NT2/D1 (cell line): Measurements from ENCODE around the gene PLEKHA7.

Source experiments
- DNase-seq: peaks from one replicate; pipeline ENCODE4 v3.0.0-alpha.2; 2011; ENCODE audit warnings: low read depth, low spot score
- H3K27me3 ChIP-seq: 2 replicates; pipeline ENCODE4 v1.6.0; 2011; ENCODE audit warnings: mild to moderate bottlenecking; ENCODE audit not compliant: insufficient read length, insufficient read depth
- H3K36me3 ChIP-seq: 2 replicates; pipeline ENCODE4 v1.6.1; 2011; ENCODE audit warnings: mild to moderate bottlenecking, low read length, mixed read lengths; ENCODE audit not compliant: insufficient read depth, insufficient read length
- H3K4me1 ChIP-seq: 2 replicates; pipeline ENCODE4 v1.5.1; 2011; ENCODE audit not compliant: insufficient read depth, insufficient read length
- H3K4me3 ChIP-seq: 2 replicates; pipeline ENCODE4 v1.5.1; 2011; ENCODE audit warnings: low read depth; ENCODE audit not compliant: insufficient read length
- H3K9ac ChIP-seq: 2 replicates; pipeline ENCODE4 v1.6.0; 2011; ENCODE audit warnings: low read depth; ENCODE audit not compliant: insufficient read length
- H3K9me3 ChIP-seq: 2 replicates; pipeline ENCODE4 v1.5.1; 2011; ENCODE audit warnings: mild to moderate bottlenecking, low read length; ENCODE audit not compliant: insufficient read depth
- SUZ12 ChIP-seq: IDR thresholded peaks from 2 replicates; pipeline ENCODE4 v1.6.1; 2011; ENCODE audit not compliant: insufficient read length, insufficient read depth; ENCODE audit errors: extremely low read depth
- YY1 ChIP-seq: IDR thresholded peaks from 2 replicates; pipeline ENCODE4 v1.6.1; 2011; ENCODE audit not compliant: insufficient read length, insufficient read depth
- ZNF274 ChIP-seq: IDR thresholded peaks from 2 replicates; pipeline ENCODE4 v1.6.1; 2011; ENCODE audit warnings: mild to moderate bottlenecking, low read depth, low read length

Gene PLEKHA7

DNA sequence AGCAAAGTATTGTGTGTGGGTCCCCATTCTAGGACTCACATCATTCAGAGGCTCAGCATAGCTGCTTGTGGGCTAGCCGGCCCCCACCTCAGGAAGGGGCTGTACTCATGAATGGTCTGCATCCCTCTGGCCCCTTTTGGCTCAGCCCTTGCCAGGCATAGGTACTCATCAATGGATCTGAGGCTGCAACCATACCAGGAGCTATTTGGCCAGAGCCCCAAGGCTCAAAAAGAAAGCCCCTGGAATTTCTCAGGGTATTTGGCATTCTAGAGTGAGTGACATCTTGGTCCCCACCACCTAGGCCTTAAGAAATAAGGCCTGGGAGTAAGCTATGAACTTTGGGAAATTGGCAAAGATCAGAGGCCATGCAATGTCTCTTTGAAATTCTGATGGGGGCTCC is 38.3 kb downstream of the PLEKHA7 start:
- TF ChIP-seq YY1 (no peak), SUZ12 (no peak), ZNF274 (no peak)
- H3K4me1 ChIP-seq, result peaks cover 5% of the 10 kb centered on the region
- no peaks in the 10 kb centered on the region for H3K9me3 ChIP-seq
- H3K27me3 ChIP-seq, result no peaks in the 10 kb centered on the region
- no peak overlapping the region for H3K9ac ChIP-seq
- DNase-seq, result no peak
- no peak overlapping the region for H3K4me3 ChIP-seq
- no peaks in the 10 kb centered on the region for H3K36me3 ChIP-seq

DNA sequence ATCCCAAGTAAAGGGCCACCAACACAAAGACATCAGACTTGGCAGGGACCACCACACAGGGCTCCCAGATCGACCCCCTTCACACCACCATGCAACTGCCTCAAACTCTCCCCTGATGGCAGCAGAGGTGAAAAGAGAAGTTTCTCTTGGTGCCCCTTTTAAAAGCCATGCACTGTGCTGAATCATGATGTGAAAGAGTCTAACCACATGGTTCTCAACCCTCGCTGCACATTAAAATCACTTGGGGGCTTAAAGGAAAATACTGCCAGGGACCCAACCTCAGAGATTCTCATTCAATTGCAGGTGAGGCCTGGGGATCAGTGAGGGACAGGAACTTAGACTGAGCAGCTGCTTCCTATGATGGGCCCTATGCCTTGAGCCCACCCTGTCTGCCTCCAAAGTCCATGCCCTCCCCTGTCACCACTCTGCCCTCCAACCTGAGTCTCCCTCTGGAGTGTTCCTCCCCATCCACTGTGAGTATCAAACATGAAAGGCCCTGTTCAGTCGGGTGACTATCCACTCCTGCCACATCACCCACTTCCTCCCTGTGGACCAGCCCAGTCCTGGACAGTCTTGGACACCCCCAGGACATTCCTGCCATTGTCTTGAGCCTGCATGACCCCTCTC is 40.8 kb downstream of the PLEKHA7 start:
- no peak for TF ChIP-seq ZNF274
- no peak for TF ChIP-seq SUZ12
- TF ChIP-seq YY1, result no peak
- peaks cover 3% of the 10 kb centered on the region for H3K4me1 ChIP-seq
- DNase-seq, result no peak
- H3K36me3 ChIP-seq, result no peaks in the 10 kb centered on the region
- no peaks in the 10 kb centered on the region for H3K9me3 ChIP-seq
- no peak overlapping the region for H3K9ac ChIP-seq
- H3K4me3 ChIP-seq, result no peak overlapping the region
- no peaks in the 10 kb centered on the region for H3K27me3 ChIP-seq

DNA sequence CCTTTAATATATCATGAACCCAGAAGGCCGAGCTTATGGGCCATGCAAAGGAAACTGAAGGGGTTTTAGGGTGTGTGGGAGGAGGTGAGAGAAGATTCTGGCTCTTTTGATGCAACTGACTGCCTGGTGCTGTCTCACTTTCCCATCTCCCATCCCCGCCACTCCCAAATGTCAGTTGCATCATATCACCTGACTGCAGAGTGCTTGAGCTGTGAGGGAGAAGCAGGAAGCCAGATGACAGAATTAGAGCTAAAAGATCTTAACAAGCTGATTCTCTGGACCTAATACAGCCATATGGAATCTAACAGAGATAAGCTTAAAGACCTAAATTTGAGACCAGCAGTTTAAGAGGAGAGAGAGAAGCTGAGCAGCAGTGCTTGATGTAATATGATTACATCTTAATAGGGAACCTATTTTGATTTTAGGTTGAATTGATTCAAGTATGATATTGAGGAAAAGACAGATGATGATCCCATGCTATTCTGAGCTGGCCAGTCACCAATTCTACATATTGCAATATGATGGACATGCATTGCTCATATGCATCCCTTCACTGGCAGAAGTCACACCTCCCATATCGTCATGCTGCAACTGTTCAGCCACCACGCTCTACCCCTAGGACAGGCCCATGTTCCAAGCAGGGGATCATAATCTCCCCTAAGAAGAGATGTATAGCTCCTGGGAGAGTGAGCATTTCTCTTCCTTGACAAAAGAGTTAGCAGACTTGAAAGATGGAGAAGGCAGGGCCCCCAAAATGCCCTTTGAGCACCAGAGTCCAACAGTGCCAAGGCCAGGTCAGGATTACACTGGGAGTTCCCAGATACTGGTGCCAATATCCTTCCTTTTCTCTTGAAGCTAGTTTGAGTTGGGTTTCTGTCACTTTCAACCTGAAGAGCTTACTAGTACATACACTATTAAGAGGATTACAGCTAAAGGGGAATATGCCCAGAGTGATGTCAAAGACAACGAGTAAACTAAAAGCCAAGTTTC is 44.9 kb downstream of the PLEKHA7 start:
- no peaks in the 10 kb centered on the region for H3K36me3 ChIP-seq
- TF ChIP-seq ZNF274, result no peak
- no peak for TF ChIP-seq YY1
- no peak for TF ChIP-seq SUZ12
- H3K9me3 ChIP-seq, result no peaks in the 10 kb centered on the region
- no peaks in the 10 kb centered on the region for H3K4me1 ChIP-seq
- H3K4me3 ChIP-seq, result no peak overlapping the region
- no peak for DNase-seq
- no peaks in the 10 kb centered on the region for H3K27me3 ChIP-seq
- H3K9ac ChIP-seq, result no peak overlapping the region

DNA sequence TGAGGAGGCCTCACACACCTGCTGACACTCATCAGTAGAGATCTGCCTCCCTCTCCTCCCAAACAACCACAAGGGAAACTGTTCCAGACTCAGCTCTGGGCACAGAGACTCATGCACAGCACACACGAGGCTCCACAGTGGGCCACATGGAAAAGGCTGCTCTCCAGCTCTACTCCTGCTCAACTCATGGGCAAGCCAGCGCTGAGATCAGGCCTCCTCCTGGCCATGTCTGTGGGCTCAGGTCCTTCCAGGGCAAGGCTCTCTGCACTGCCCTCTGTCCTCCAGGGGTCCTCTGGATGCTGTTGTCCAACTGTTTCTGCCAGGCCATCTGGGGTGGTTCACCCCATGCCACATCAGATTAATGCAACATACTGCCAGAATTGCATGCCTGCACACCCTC is 46.0 kb downstream of the PLEKHA7 start:
- Histone ChIP-seq H3K27me3 (no peaks in the 10 kb centered on the region), H3K9ac (no peak overlapping the region), H3K36me3 (no peaks in the 10 kb centered on the region), H3K9me3 (no peaks in the 10 kb centered on the region), H3K4me3 (no peak overlapping the region), H3K4me1 (no peaks in the 10 kb centered on the region)
- no peak for DNase-seq
- TF ChIP-seq SUZ12 (no peak), ZNF274 (no peak), YY1 (no peak)

DNA sequence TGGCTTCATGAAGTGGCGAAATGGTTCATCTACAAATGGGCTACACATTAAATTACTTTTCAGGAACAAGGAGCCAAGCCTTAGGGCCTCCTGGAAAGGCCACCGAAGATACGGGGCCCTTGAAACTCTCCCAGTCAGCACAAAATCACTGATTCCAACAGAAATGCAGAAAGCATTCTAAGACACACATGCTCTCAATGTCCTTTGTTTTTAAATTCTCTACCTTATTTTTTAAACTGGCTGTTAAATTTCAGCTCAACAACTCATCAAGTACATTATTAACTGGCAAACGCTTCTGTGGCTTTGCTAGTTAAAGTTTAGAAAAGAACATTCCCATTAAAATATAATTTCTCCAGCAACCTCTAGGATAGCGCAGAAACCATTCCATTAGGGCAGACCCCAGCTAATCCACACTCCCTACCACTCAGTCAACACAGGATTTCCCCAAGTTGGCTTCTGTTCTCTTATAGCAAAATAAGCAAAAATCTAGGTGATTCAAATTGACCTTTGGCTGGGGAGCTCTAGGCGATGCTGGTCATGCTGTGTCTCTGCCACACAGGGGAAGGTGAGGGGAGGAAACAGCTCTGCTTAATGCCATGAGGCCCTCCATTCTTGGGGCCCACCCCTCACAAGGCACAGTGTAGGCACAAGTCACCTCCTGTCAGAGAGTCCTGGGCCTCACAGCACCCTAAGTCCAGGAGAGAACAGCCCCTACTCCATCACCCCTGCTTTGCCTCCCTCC is 47.1 kb downstream of the PLEKHA7 start:
- no peaks in the 10 kb centered on the region for H3K27me3 ChIP-seq
- no peaks in the 10 kb centered on the region for H3K4me1 ChIP-seq
- TF ChIP-seq ZNF274 (no peak), YY1 (no peak), SUZ12 (no peak)
- DNase-seq, result no peak
- H3K9me3 ChIP-seq, result no peaks in the 10 kb centered on the region
- no peak overlapping the region for H3K9ac ChIP-seq
- no peaks in the 10 kb centered on the region for H3K36me3 ChIP-seq
- no peak overlapping the region for H3K4me3 ChIP-seq

DNA sequence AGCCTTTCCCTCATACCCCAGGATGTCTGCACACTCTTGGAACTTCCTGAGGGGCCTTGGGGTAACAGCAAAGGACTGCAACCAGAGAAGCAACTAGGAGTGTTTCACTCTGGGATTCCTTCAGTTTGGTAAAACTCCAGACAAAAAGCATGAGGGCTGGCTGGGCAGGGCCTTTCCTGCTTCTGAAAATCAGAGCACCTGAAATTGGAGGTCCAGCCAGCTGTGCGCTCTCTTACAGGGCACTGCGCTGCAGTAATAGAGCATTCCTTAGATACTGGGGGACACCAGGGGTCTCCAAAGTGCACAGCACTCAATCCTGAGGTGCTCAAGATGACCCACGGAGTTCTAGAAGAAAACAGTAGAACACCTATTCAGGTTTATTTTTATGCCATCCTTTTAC is 49.7 kb downstream of the PLEKHA7 start:
- no peak for DNase-seq
- TF ChIP-seq ZNF274 (no peak), SUZ12 (no peak), YY1 (no peak)
- H3K4me3 ChIP-seq, result no peak overlapping the region
- H3K9me3 ChIP-seq, result no peaks in the 10 kb centered on the region
- H3K36me3 ChIP-seq, result no peaks in the 10 kb centered on the region
- H3K4me1 ChIP-seq, result no peaks in the 10 kb centered on the region
- no peaks in the 10 kb centered on the region for H3K27me3 ChIP-seq
- no peak overlapping the region for H3K9ac ChIP-seq
